ENCODE data around the gene MX1. TPM values are rescaled to one million over a fixed set of nuclear protein-coding genes. Genes with fewer than 3 reads are reported as not detected.
A peak's percentile ranks its signal among the peaks of the same experiment; 100 is the strongest.

Gene MX1
- total RNA-seq, 1 experiment from 2014 or later = 2.0 TPM

GRCh38 chr21:41460578-41461527, 34.8 kb downstream of the MX1 start:
- Histone ChIP-seq H3K27ac (ENCODE audit: low read depth, low read length) (no peak overlapping the region), H3K27me3 (ENCODE audit: insufficient read depth, low read length) (no peaks in the 10 kb centered on the region), H3K36me3 (ENCODE audit: control insufficient read depth in 1 of 2, insufficient read depth in 2 of 2, low read length in 2 of 2) (no peaks in the 10 kb centered on the region), H3K4me1 (ENCODE audit: control insufficient read depth in 1 of 2, insufficient read depth in 2 of 2, low read length in 2 of 2) (no peaks in the 10 kb centered on the region), H3K9ac (ENCODE audit: low read length) (no peak overlapping the region), H4K20me1 (ENCODE audit: insufficient read depth) (no peaks in the 10 kb centered on the region), H2AFZ (ENCODE audit: low read depth, low read length, poor library complexity, severe bottlenecking) (no peak overlapping the region), H3K9me3 (ENCODE audit: control insufficient read depth in 1 of 2, insufficient read depth in 1 of 2, low read depth in 1 of 2, low read length in 2 of 2) (no peaks in the 10 kb centered on the region), H3K4me3 (replicated peaks in 1 of 2; ENCODE audit: low read depth in 1 of 2, low read length in 2 of 2) (no peak overlapping the region), H3K4me2 (ENCODE audit: low read length) (no peak overlapping the region), H3K79me2 (ENCODE audit: insufficient read depth, low read length) (no peaks in the 10 kb centered on the region), H3K9me2 (ENCODE audit: insufficient read depth) (no peaks in the 10 kb centered on the region)
- POLR2A ChIA-PET = interaction anchor here (1.5 kb wide), 1 partner anchor 178 kb away, joined by 3 read pairs; no protein-coding TSS in a partner anchor
- TF ChIP-seq ATF3 (IDR thresholded peaks at IDR 0.05) (no peak), ELF1 (IDR thresholded peaks at IDR 0.05; ENCODE audit: borderline replicate concordance, low read depth) (no peak), CTCF (IDR thresholded peaks at IDR 0.05 in 2 of 3, conservative IDR thresholded peaks at IDR 0.05 in 1 of 3; ENCODE audit: borderline replicate concordance in 1 of 3, insufficient read depth in 1 of 3, low read depth in 2 of 3, low read length in 2 of 3) (peak; percentile 44 to 84 (median 75); a peak in 5 of 6 replicates), ZBTB33 (IDR thresholded peaks at IDR 0.05; ENCODE audit: extremely low read depth, insufficient replicate concordance, low read length) (no peak), RAD21 (IDR thresholded peaks at IDR 0.05; ENCODE audit: low read depth) (peak; percentile 59), POLR2AphosphoS5 (IDR thresholded peaks at IDR 0.05; ENCODE audit: low read depth, low read length) (no peak), EGR1 (IDR thresholded peaks at IDR 0.05; ENCODE audit: low read depth) (no peak), POLR2A (IDR thresholded peaks at IDR 0.05; ENCODE audit: borderline replicate concordance, extremely low read depth, insufficient read depth, insufficient read length) (no peak)
- BruUV-seq (replicated peaks) = no TSS peak
- ATAC-seq = peak; percentile 97
- RAD21 ChIA-PET (ENCODE audit: low non-redundant PET in 1 of 2, low total read pairs in 2 of 2, uncharacterized antibody in 2 of 2, unreplicated experiment in 2 of 2) = interaction anchor here (1.0 to 1.2 kb wide), 2 partner anchors 177 to 178 kb away, joined by 4 to 9 read pairs; no protein-coding TSS in a partner anchor
- intact Hi-C loops (cut with micrococcal nuclease) = loop anchor here (1.0 to 2.0 kb wide), 2 partner anchors 178 to 340 kb away; no protein-coding TSS in a partner anchor
- DNase-seq (ENCODE audit: low read depth, low spot score) = peak; percentile 27
- CTCF ChIA-PET = interaction anchor here (0.7 to 2.5 kb wide), 5 partner anchors 22 to 1317 kb away, joined by 3 to 55 read pairs (median 3); no protein-coding TSS in a partner anchor
